KOPT-K1 (cell line): Measurements from ENCODE around the gene RAB7B.

Experiments
- H3K27ac ChIP-seq: fragments of 200-600 bp; sonication (generic); 2 replicates; pipeline ENCODE4 v1.5.1; 2016; ENCODE audit warnings: antibody characterized with exemption, mild to moderate bottlenecking, low read depth, low read length; ENCODE audit not compliant: poor library complexity, severe bottlenecking
- H3K36me3 ChIP-seq: fragments of 200-600 bp; sonication (generic); 2 replicates; pipeline ENCODE4 v1.5.1; 2017; ENCODE audit warnings: antibody characterized with exemption, mild to moderate bottlenecking, low read length, moderate library complexity; ENCODE audit not compliant: insufficient read depth
- H3K9me3 ChIP-seq: fragments of 200-600 bp; sonication (generic); 2 replicates; pipeline ENCODE4 v1.5.1; 2017; ENCODE audit warnings: antibody characterized with exemption, low read length, mild to moderate bottlenecking; ENCODE audit not compliant: insufficient read depth, poor library complexity, severe bottlenecking

Gene RAB7B

GRCh38 chr1:205928317-205928716 lies 74.9 kb downstream of the RAB7B start:
- H3K9me3 ChIP-seq, result no peaks in the 10 kb centered on the region
- no peak overlapping the region for H3K27ac ChIP-seq

GRCh38 chr1:205927676-205928075 lies 75.5 kb downstream of the RAB7B start:
- H3K36me3 ChIP-seq, result no peaks in the 10 kb centered on the region
- no peak overlapping the region for H3K27ac ChIP-seq
- H3K9me3 ChIP-seq, result no peaks in the 10 kb centered on the region

More at GRCh38 chr1:205928317-205928716, 74.9 kb downstream of the RAB7B start:
- no peaks in the 10 kb centered on the region for H3K36me3 ChIP-seq

- Histone ChIP-seq H3K9me3 (no peaks in the 10 kb centered on the region), H3K36me3 (no peaks in the 10 kb centered on the region), H3K27ac (no peak overlapping the region)
These were observed 75.9 kb downstream of the RAB7B start for GRCh38 chr1:205927247-205927646.
